ENCODE data around the gene ALDOB. TPM values are rescaled to one million over a fixed set of nuclear protein-coding genes. Genes with fewer than 3 reads are reported as not detected.

Gene ALDOB
- total RNA-seq, 4 donors from 2014 or later, result 0.52 TPM; not detected in 3

DNA sequence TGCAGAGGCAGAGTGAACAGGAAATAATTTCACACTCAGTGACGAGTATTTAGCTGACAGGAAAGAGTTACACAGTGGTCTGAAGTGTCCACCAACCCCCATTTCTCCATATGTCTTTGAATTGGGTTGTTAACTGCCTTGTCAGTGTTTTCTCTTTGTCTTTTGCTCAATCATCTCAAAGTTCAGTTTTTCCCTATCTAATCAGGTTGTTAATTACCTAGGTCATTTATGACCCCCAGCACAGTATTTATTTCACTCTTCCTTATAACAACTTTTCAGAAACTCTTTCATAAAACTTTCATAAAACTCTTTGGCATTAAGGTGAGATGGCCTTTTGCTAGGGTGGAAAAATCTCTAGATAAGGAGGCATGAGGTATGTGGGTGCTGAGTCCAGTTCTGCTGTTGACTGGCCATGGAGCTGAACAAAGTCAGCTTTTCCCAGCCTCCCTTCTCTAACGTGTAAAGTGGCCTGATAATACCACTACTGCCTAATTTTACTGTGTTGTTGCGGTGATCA, 5.2 kb upstream of the ALDOB start:
- H3K4me3 ChIP-seq (ENCODE audit: low read depth, poor library complexity, severe bottlenecking), result no peak overlapping the region
- DNase-seq (ENCODE audit: low spot score in 2 of 2), result no peak
- TF ChIP-seq, protein P1, sequence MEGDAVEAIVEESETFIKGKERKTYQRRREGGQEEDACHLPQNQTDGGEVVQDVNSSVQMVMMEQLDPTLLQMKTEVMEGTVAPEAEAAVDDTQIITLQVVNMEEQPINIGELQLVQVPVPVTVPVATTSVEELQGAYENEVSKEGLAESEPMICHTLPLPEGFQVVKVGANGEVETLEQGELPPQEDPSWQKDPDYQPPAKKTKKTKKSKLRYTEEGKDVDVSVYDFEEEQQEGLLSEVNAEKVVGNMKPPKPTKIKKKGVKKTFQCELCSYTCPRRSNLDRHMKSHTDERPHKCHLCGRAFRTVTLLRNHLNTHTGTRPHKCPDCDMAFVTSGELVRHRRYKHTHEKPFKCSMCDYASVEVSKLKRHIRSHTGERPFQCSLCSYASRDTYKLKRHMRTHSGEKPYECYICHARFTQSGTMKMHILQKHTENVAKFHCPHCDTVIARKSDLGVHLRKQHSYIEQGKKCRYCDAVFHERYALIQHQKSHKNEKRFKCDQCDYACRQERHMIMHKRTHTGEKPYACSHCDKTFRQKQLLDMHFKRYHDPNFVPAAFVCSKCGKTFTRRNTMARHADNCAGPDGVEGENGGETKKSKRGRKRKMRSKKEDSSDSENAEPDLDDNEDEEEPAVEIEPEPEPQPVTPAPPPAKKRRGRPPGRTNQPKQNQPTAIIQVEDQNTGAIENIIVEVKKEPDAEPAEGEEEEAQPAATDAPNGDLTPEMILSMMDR (IDR thresholded peaks at IDR 0.05), result no peak
- TF ChIP-seq POLR2A (IDR thresholded peaks at IDR 0.05), result no peak
- intact Hi-C loops (cut with DNase I; ENCODE audit: low total_unique reads), result loop anchor here (5.0 kb wide), 1 partner anchor 1567 kb away; no protein-coding TSS in a partner anchor
- WGBS, 2 donors, result 61 to 66% methylated on average over 3 of the region's 3 CpGs

DNA sequence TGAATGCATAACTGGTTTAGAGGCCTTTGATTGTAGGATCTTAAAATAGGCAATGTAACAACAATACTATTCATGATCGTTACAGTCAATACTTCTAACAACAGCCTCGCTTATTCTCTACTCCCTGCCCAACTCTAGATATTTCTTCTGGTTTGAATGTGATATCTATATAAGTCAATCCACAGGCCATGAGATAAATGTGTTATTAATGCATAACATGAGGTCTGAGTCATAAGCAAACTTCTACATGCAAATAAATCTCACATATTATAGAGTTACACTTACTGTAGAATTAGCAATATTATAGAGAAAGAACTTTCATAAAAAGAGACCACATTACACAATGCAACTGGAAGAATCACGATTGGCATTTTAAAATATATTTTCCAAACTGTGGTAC, 2.9 kb upstream of the ALDOB start:
- no peak for DNase-seq (ENCODE audit: low spot score in 2 of 2)
- intact Hi-C loops (cut with DNase I; ENCODE audit: low total_unique reads), result no loop called here
- no peak overlapping the region for H3K4me3 ChIP-seq (ENCODE audit: low read depth, poor library complexity, severe bottlenecking)
- WGBS, 2 donors, result 78 to 83% methylated on average over 3 of the region's 3 CpGs
- TF ChIP-seq, protein P1 (IDR thresholded peaks at IDR 0.05), result no peak
- TF ChIP-seq POLR2A (IDR thresholded peaks at IDR 0.05), result no peak

- WGBS, 2 donors, result 49 to 62% methylated on average over 2 of the region's 2 CpGs
- TF ChIP-seq, protein P1 (IDR thresholded peaks at IDR 0.05), result no peak
- no peak for TF ChIP-seq POLR2A (IDR thresholded peaks at IDR 0.05)
- H3K4me3 ChIP-seq (ENCODE audit: low read depth, poor library complexity, severe bottlenecking), result no peak overlapping the region
- intact Hi-C loops (cut with DNase I; ENCODE audit: low total_unique reads), result no loop called here
- DNase-seq (ENCODE audit: low spot score in 2 of 2), result no peak
These were observed 2.2 kb upstream of the ALDOB start for GRCh38 chr9:101437806-101438232.

DNA sequence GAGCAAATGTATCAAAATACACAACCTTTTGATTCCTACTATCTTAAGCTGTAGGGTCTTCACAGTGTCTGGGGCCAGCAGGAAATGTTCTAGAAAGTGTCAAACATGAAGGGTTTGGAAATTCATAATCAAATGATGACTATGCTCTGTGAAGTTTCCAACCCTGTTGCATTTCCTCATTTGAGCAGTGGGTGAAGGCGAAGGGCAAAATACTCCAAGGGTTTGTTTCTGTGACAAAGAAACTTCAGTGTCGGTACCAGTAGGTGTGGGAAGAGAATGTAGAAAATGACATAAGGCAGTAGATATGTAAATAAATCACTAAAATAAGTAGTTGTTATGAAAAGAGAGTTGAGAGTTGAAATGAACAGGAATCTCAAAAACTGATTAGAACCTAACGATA, 576 bp downstream of the ALDOB start:
- no peak for TF ChIP-seq POLR2A (IDR thresholded peaks at IDR 0.05)
- TF ChIP-seq, protein P1 (IDR thresholded peaks at IDR 0.05), result no peak
- WGBS, 2 donors, result 62 to 68% methylated on average over 3 of the region's 3 CpGs
- DNase-seq (ENCODE audit: low spot score in 2 of 2), result no peak
- no peak overlapping the region for H3K4me3 ChIP-seq (ENCODE audit: low read depth, poor library complexity, severe bottlenecking)
- intact Hi-C loops (cut with DNase I; ENCODE audit: low total_unique reads), result no loop called here

GRCh38 chr9:101433229-101433628, 2.3 kb downstream of the ALDOB start:
- DNase-seq (ENCODE audit: low spot score in 2 of 2), result no peak
- TF ChIP-seq POLR2A (IDR thresholded peaks at IDR 0.05), result no peak
- TF ChIP-seq, protein P1 (IDR thresholded peaks at IDR 0.05), result no peak
- WGBS, 2 donors, result 51 to 55% methylated on average over 3 of the region's 3 CpGs
- H3K4me3 ChIP-seq (ENCODE audit: low read depth, poor library complexity, severe bottlenecking), result no peak overlapping the region
- intact Hi-C loops (cut with DNase I; ENCODE audit: low total_unique reads), result no loop called here

DNA sequence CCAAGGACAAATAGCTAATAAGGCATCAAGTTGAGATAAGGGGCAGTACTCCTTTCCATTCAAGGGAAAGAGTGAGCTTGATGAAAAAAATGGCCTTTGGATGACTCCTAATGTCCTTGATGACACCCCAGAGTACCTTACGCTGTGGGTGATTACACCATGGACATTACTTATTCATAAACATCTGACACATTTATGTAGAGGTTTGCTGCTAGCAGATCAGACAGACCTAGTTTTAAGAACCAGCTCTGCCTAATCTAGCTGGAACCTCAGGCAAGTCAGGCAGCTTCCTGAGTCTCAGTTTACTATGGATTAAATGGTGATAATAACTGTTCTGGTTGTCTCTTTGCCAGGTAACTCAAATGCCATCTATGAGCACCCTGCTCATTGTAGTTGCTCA, 2.8 kb downstream of the ALDOB start:
- no peak overlapping the region for H3K4me3 ChIP-seq (ENCODE audit: low read depth, poor library complexity, severe bottlenecking)
- intact Hi-C loops (cut with DNase I; ENCODE audit: low total_unique reads), result no loop called here
- TF ChIP-seq POLR2A (IDR thresholded peaks at IDR 0.05), result no peak
- TF ChIP-seq, protein P1 (IDR thresholded peaks at IDR 0.05), result no peak
- WGBS, 2 donors, result 96% methylated on average over 1 of the region's 1 CpG
- DNase-seq (ENCODE audit: low spot score in 2 of 2), result no peak
